GM06990 (cell line): ENCODE results near the gene SMDT1.

ENCODE experiments used
- DNase-seq: peaks from one replicate; pipeline ENCODE4 v3.0.0-alpha.2; 2011; ENCODE audit not compliant: insufficient read length; ENCODE audit errors: extremely low read depth
- H3K27me3 ChIP-seq: replicated peaks from 2 replicates; pipeline ENCODE4 v1.6.0; 2011; ENCODE audit warnings: low read length; ENCODE audit not compliant: control insufficient read depth, insufficient read depth
- H3K36me3 ChIP-seq: 2 replicates; pipeline ENCODE4 v1.5.1; 2011; ENCODE audit warnings: low read length; ENCODE audit not compliant: control insufficient read depth, insufficient read depth
- H3K4me3 ChIP-seq: replicated peaks from 2 replicates; pipeline ENCODE4 v1.5.1; 2011; ENCODE audit warnings: low read depth, mild to moderate bottlenecking, control low read depth, low read length
- CTCF ChIP-seq: IDR thresholded peaks from 2 replicates; pipeline ENCODE4 v1.5.1; 2011; ENCODE audit warnings: low read length, control low read depth, mild to moderate bottlenecking, inconsistent platforms; ENCODE audit not compliant: insufficient read depth, poor library complexity, severe bottlenecking

SMDT1 gene

GRCh38 chr22:42050641-42051180 lies 28.8 kb upstream of the SMDT1 start:
- H3K27me3 ChIP-seq, result no peaks in the 10 kb centered on the region
- DNase-seq, result no peak
- TF ChIP-seq CTCF, result no peak
- H3K4me3 ChIP-seq, result no peak overlapping the region
- H3K36me3 ChIP-seq, result no peaks in the 10 kb centered on the region

- no peak for DNase-seq
- no peak for TF ChIP-seq CTCF
These were observed 26.7 kb upstream of the SMDT1 start for GRCh38 chr22:42052765-42053164.

GRCh38 chr22:42056757-42057511 lies 22.6 kb upstream of the SMDT1 start:
- no peak for DNase-seq
- Histone ChIP-seq H3K36me3 (peaks cover 24% of the 10 kb centered on the region), H3K27me3 (no peaks in the 10 kb centered on the region), H3K4me3 (no peak overlapping the region)
- no peak for TF ChIP-seq CTCF

More at GRCh38 chr22:42052765-42053164, 26.7 kb upstream of the SMDT1 start:
- Histone ChIP-seq H3K4me3 (no peak overlapping the region), H3K36me3 (no peaks in the 10 kb centered on the region), H3K27me3 (no peaks in the 10 kb centered on the region)

GRCh38 chr22:42060489-42060888 lies 19.0 kb upstream of the SMDT1 start:
- peaks cover 35% of the 10 kb centered on the region for H3K36me3 ChIP-seq
- no peak overlapping the region for H3K4me3 ChIP-seq
- no peaks in the 10 kb centered on the region for H3K27me3 ChIP-seq
- no peak for TF ChIP-seq CTCF
- no peak for DNase-seq

- H3K27me3 ChIP-seq, result no peaks in the 10 kb centered on the region
- H3K36me3 ChIP-seq, result peaks cover 40% of the 10 kb centered on the region
- TF ChIP-seq CTCF, result no peak
- no peak overlapping the region for H3K4me3 ChIP-seq
- no peak for DNase-seq
These were observed 18.5 kb upstream of the SMDT1 start for GRCh38 chr22:42061041-42061440.
